Stimulated activated CD4-positive, alpha-beta T cell treated with anti-CD3 and anti-CD28 coated beads, Interleukin-15, amount 100 ng/mL, for 24 hours (primary cell): Measurements from ENCODE around the gene ZNF80.
A peak's percentile ranks its signal among the peaks of the same experiment; 100 is the strongest.
"Not testable (repeated sequence)": the region's sequence is repeated elsewhere in the genome, so short reads cannot be mapped to it uniquely, and the experiment has no call there.

Experiments used
- DNase-seq: peaks from one replicate; pipeline ENCODE4 v3.0.0-alpha.2; 2020

ZNF80 gene

GRCh38 chr3:114237478-114237877, at the start of gene ZNF80:
Gene ZNF80, minus strand, starts transcription at chr3:114237578. Its CDS starts 504 bp downstream, at chr3:114237074.
- DNase-seq: not testable (repeated sequence)

GRCh38 chr3:114286266-114286665, 48.9 kb upstream of the ZNF80 start:
- no peak for DNase-seq

- no peak for DNase-seq
Observed at GRCh38 chr3:114285648-114286230, 48.4 kb upstream of the ZNF80 start.

- DNase-seq: no peak
Observed at GRCh38 chr3:114284644-114285043, 47.3 kb upstream of the ZNF80 start.

- DNase-seq: not testable (repeated sequence)
Observed at GRCh38 chr3:114276856-114277255, 39.5 kb upstream of the ZNF80 start.

GRCh38 chr3:114274929-114275328, 37.6 kb upstream of the ZNF80 start:
- DNase-seq: peak; percentile 7

GRCh38 chr3:114272271-114272670, 34.9 kb upstream of the ZNF80 start:
- no peak for DNase-seq

- no peak for DNase-seq
Observed at GRCh38 chr3:114270019-114270418, 32.6 kb upstream of the ZNF80 start.

GRCh38 chr3:114260152-114260551, 22.8 kb upstream of the ZNF80 start:
- DNase-seq: no peak

GRCh38 chr3:114259566-114259965, 22.2 kb upstream of the ZNF80 start:
- no peak for DNase-seq

- no peak for DNase-seq
Observed at GRCh38 chr3:114253505-114253904, 16.1 kb upstream of the ZNF80 start.

GRCh38 chr3:114252954-114253353, 15.6 kb upstream of the ZNF80 start:
- DNase-seq: no peak

- peak; percentile 30 for DNase-seq
Observed at GRCh38 chr3:114242947-114243346, 5.6 kb upstream of the ZNF80 start.

GRCh38 chr3:114241262-114241661, 3.9 kb upstream of the ZNF80 start:
- DNase-seq: no peak

- DNase-seq: not testable (repeated sequence)
Observed at GRCh38 chr3:114238146-114238785, 888 bp upstream of the ZNF80 start.

- DNase-seq: no peak
Observed at GRCh38 chr3:114235431-114235830, 1.9 kb downstream of the ZNF80 start.

- DNase-seq: no peak
Observed at GRCh38 chr3:114234745-114235144, 2.6 kb downstream of the ZNF80 start.

- peak; percentile 29 for DNase-seq
Observed at GRCh38 chr3:114231616-114232015, 5.8 kb downstream of the ZNF80 start.

- DNase-seq: no peak
Observed at GRCh38 chr3:114227076-114227475, 10.3 kb downstream of the ZNF80 start.

GRCh38 chr3:114226313-114226712, 11.1 kb downstream of the ZNF80 start:
- no peak for DNase-seq

- no peak for DNase-seq
Observed at GRCh38 chr3:114223143-114223542, 14.2 kb downstream of the ZNF80 start.

- DNase-seq: no peak
Observed at GRCh38 chr3:114221881-114222264, 15.5 kb downstream of the ZNF80 start.

GRCh38 chr3:114221165-114221880, 16.1 kb downstream of the ZNF80 start:
- DNase-seq: peak; percentile 68

- DNase-seq: no peak
Observed at GRCh38 chr3:114219741-114220140, 17.6 kb downstream of the ZNF80 start.
